Measurements from ENCODE around the gene QRFP.

The QRFP gene

GRCh38 chr9:130933114-130934046 lies 36.8 kb upstream of the QRFP start:
- no peak for DNase-seq

DNA sequence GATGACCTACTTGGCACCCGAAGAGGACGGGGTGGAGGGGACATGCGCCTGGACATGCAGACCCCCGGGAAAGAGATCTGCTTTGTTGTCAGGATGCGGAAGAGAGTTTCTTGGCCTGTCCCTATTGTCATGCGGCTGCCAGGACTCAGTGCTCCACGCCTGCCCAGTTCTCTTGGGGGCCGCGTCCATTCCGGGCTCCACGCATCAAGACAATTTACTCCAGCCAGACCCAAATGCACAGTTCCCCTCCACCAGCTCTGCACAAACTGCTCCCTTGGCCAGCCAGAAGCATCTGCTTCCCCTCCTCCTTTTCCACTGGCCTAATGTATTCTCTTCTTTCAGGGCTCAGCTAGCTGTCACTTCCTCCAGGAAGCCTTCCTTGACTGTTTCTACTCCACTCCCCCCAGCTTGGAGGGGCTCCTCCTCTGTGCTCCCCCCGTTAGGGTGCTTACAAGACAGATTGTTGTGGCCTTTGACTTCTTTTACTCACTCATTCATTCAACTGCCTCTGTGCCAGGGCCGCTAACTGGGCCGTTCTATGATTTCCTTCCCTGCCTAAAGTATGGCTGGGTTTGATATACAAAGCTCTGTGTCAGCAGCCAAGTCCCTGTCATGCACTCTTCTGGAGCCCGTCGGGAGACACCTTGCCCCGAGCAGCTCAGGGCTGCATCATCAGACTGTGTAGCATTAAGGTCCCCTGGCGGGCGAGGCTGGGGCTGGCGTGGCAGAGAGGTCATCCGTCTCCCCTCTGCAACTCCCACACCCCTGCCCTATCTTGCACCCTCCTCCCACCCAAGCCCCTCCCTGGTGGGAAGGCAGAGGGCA lies 35.9 kb upstream of the QRFP start:
- no peak for DNase-seq

DNA sequence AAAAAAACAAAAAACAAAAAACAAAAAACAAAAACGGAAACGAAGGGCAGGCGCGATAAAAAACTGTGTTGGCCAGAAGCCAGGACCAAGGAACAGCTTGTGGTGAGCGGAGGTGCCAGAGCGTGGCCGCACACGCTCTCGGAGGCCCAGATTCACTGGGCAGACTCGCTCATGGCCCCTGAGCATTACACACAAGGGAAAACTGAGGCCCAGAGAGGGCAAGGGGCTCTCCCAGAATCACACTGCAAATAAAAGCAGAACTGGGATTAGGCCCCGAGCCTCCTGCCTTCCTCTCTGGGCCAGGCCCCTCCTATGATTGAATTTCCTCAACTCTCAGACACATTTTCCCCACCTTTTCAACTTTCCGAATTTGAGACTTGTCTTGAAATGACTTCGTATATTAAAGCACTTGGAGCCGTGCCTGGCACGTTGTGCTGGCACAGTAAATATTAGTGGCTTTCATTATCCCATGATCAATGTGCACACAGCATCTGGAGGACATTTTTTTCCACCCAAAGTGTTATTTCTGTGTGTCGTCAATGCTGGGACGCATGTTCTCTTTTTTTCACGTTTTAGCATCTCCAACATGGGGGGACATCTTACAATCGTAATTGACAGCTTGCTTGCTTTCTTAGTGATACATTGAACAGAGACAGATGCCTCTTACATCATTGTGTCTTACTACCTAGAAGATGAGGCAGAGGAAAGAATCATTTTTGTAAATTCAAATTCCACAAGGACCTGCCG lies 35.1 kb upstream of the QRFP start:
- no peak for DNase-seq

- no peak for DNase-seq
Measured at GRCh38 chr9:130930804-130931349, 34.3 kb upstream of the QRFP start.

- no peak for DNase-seq
Measured at GRCh38 chr9:130930132-130930803, 33.7 kb upstream of the QRFP start.

GRCh38 chr9:130929571-130930038 lies 33.0 kb upstream of the QRFP start:
- DNase-seq = no peak

GRCh38 chr9:130927995-130928900 lies 31.6 kb upstream of the QRFP start:
- no peak for DNase-seq

DNA sequence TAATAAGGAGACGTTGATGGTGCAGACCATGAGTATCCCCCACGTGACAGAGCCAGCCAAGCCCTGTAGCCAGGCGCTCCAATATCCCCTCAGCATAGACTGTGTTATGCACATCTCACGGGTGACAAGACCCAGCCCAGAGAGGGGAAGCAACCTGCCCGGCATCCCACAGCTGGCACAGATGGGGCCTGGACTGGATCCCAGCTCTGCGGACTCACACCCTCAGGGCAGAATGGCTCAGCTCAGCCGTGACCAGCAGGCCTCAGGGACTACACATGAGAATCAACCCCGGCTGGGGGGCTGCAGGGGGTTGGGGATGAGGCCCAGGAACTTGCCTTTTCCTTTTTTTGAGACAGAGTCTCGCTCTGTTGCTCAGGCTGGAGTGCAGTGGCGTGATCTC lies 30.7 kb upstream of the QRFP start:
- DNase-seq = no peak

- DNase-seq = no peak
Measured at GRCh38 chr9:130925050-130925678, 28.6 kb upstream of the QRFP start.

- no peak for DNase-seq
Measured at GRCh38 chr9:130924448-130924788, 27.8 kb upstream of the QRFP start.

DNA sequence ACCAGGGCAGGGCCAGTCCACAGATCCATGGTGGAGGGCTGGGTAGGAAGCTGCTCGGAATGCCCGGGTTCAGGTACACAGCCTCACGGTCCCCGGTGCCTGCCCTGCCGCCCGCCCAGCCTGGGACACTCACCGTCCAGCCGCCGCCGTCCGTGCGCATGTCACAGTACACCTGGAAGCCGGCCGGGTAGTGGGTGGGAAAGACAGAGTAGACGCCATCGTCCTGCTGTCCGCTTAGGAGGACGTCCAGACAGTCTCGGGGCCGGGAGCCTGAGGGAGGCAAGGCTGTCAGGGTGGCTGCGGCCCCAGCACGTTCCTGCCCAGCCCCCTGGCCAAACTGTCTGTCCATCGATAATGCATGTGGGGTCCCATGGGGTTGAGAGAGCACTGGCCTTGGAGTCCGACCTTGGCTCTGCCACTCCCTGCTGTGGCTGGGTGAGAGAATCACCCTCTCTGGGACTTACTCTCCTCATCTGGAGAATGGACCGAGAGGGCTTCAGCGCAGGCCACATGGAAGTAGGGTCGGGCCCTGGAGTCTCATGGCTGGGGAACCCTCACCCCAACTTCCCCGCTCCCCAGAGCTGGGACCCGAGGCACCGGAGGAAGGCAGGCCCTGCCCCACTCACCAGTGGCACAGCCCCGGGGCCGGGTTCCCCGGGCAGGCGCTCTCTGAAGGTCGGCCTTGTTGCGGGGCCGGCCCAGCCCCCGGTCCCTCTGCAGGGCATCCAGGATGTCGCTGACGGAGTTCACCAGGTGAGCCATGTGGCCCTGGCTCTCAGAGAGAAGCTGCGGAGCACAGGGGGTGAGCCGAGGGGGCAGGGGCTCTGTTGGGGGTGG lies 27.2 kb upstream of the QRFP start:
- DNase-seq = no peak

DNA sequence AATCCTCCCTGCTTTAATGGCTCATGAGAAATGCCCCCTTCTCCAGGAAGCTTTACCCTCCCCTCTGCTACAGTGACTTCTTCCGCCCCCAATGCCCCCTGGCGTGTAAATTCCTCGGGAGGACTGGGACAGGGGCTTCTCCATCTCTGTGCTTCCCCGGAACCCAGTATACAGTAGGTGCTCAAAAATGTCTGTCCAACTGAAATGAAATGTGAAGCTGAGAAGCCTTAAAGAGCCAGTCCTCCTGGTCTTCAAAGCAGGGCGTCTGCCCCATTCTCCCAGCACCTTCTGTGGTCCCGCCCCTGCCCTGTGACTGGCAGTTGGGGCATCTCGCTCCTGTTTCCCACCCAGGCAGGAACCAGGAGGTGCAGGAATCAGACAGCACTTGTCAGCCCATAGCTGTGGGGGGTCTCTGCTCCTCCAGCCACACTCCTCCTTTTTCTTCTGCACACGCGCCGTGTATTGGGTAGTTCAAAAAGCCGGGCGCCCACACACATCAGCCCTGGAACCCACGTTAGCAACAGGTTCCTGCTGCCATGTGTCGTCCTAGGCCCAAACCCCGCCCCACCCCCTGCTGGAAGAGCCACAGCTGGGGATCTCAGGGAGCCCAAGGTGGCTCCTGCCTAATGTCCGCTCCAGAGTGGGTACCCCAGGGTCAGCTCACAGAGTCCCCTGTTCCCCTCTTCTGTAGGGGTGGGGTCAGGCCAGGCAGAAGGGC lies 26.4 kb upstream of the QRFP start:
- no peak for DNase-seq

- DNase-seq = no peak
Measured at GRCh38 chr9:130921989-130922892, 25.6 kb upstream of the QRFP start.

DNA sequence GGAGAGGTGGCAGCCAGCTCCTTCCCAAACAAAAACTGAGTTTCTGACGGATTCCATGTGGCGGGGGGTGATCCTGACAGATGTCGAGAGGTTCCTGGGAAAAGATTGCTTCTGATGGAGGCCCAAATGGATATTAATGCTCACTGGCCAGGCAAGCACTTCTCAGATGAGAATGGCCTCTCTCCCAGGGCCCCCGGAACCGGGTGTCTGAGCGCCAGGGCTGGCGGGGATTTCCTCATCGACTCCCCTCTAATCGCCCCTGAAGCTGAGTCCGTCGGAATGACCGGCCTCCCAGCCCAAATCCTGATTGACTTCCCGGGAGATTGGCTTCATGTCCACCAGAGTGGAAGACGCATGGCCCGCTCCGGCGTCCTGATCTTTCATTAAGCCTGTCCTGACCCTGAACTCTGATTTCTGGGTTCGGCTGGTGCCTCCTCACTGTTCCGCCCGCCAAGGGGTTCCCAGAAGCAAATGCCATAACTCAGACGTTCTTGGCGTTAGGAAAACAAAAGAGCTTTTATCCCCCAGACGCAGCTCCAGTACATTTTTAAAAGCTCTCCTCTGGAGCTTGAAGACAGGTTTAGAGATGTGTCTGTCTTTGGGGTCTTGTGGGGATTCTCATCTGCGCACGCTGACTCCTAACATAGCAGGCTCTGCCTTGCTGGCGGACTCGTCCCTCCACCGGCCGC lies 24.8 kb upstream of the QRFP start:
- no peak for DNase-seq

GRCh38 chr9:130920762-130921299 lies 24.2 kb upstream of the QRFP start:
- DNase-seq = no peak

DNA sequence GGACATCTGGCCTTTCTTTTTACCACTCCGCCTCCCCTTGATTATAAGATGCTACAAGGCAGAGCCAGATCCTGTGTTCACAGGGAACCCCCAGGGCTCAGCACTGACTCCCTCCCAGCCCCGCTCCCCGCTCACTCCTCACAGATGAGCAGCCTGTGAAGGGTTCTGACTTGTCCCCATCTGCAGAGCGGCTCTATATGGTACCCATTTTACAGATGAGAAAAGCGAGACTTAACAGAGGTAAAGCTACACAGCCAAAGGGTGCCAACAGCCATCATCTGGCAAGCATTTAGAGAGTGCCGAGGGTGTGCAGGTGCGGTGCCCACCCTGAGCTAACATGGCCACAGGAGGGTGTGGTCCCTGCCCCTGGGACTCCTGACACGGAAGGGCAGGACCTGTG lies 23.6 kb upstream of the QRFP start:
- no peak for DNase-seq

GRCh38 chr9:130919559-130920145 lies 23.0 kb upstream of the QRFP start:
- no peak for DNase-seq

Measured in inflammatory macrophage treated with lipopolysaccharide for 1 hour (primary cell).